ENCODE results near the gene SSC5D.

- TF ChIP-seq POLR2A (IDR thresholded peaks at IDR 0.05) (no peak), CTCF (IDR thresholded peaks at IDR 0.05 in 8 of 11, conservative IDR thresholded peaks at IDR 0.05 in 3 of 11) (no peak), POLR2AphosphoS5 (IDR thresholded peaks at IDR 0.05) (no peak)
Observed at GRCh38 chr19:55529636-55530234, 41.5 kb downstream of the SSC5D start.

Measured in spleen (tissue), 7 donors.